Measurements from ENCODE around the gene CCDC116.

Gene CCDC116

GRCh38 chr22:21641789-21642583, 9.4 kb downstream of the CCDC116 start, which contains the start of gene SDF2L1:
Gene SDF2L1, plus strand, starts transcription at chr22:21642302. Its CDS starts 35 bp downstream, at chr22:21642337.
- TF ChIP-seq MAX (IDR thresholded peaks at IDR 0.05) (peak; percentile 57), TAF1 (IDR thresholded peaks at IDR 0.05; ENCODE audit: low read depth) (0 out of 2 replicates have a peak, but pooled peaks have one; percentile 20), TCF12 (IDR thresholded peaks at IDR 0.05; ENCODE audit: low read depth) (no peak), EP300 (IDR thresholded peaks at IDR 0.05; ENCODE audit: borderline replicate concordance) (no peak; the same call in 1 of the 2 replicates), CREB1 (IDR thresholded peaks at IDR 0.05; ENCODE audit: low read depth) (peak; percentile 55; the same call in 1 of the 2 replicates), ZBTB7A (IDR thresholded peaks at IDR 0.05; ENCODE audit: low read depth) (no peak; the same call in 1 of the 2 replicates)

GRCh38 chr22:21642584-21643448, 10.3 kb downstream of the CCDC116 start:
- TF ChIP-seq CEBPB (IDR thresholded peaks at IDR 0.05) (no peak), MAX (IDR thresholded peaks at IDR 0.05) (no peak; the same call in 1 of the 2 replicates), RAD21 (IDR thresholded peaks at IDR 0.05; ENCODE audit: low read depth) (peak; percentile 47; the same call in 1 of the 2 replicates), TEAD4 (IDR thresholded peaks at IDR 0.05) (no peak), REST (IDR thresholded peaks at IDR 0.05; ENCODE audit: low read depth) (peak; percentile 26; the same call in 1 of the 2 replicates), TCF12 (IDR thresholded peaks at IDR 0.05; ENCODE audit: low read depth) (peak; percentile 34; the same call in 1 of the 2 replicates), ZBTB7A (IDR thresholded peaks at IDR 0.05; ENCODE audit: low read depth) (peak; percentile 75)

GRCh38 chr22:21643533-21644357, 11.2 kb downstream of the CCDC116 start:
- TF ChIP-seq USF1 (IDR thresholded peaks at IDR 0.05) (no peak), REST (IDR thresholded peaks at IDR 0.05; ENCODE audit: low read depth) (no peak), CEBPB (IDR thresholded peaks at IDR 0.05) (no peak), TAF1 (IDR thresholded peaks at IDR 0.05; ENCODE audit: low read depth) (no peak), RAD21 (IDR thresholded peaks at IDR 0.05; ENCODE audit: low read depth) (no peak), CREB1 (IDR thresholded peaks at IDR 0.05; ENCODE audit: low read depth) (no peak), ZBTB7A (IDR thresholded peaks at IDR 0.05; ENCODE audit: low read depth) (no peak), TCF12 (IDR thresholded peaks at IDR 0.05; ENCODE audit: low read depth) (no peak), MAX (IDR thresholded peaks at IDR 0.05) (no peak), YY1 (IDR thresholded peaks at IDR 0.05; ENCODE audit: low read depth) (no peak), TEAD4 (IDR thresholded peaks at IDR 0.05) (no peak), EGR1 (IDR thresholded peaks at IDR 0.05) (no peak), FOXM1 (IDR thresholded peaks at IDR 0.05; ENCODE audit: borderline replicate concordance, low read depth) (no peak), EP300 (IDR thresholded peaks at IDR 0.05; ENCODE audit: borderline replicate concordance) (no peak)

- TF ChIP-seq YY1 (IDR thresholded peaks at IDR 0.05; ENCODE audit: low read depth) (no peak), RAD21 (IDR thresholded peaks at IDR 0.05; ENCODE audit: low read depth) (peak; percentile 92)
Observed at GRCh38 chr22:21646608-21647590, 14.3 kb downstream of the CCDC116 start.

Measured in Ishikawa (cell line).